H1 (cell line): Measurements from ENCODE around the gene MLKL. TPM values are rescaled to one million over a fixed set of nuclear protein-coding genes. Genes with fewer than 3 reads are reported as not detected.

Experiments used
- CTCF ChIA-PET: fragments of 300-600 bp; sonication (Branson Sonifier 250); formaldehyde crosslinking; loops from one replicate; lab custom pipeline; 2021; ENCODE audit not compliant: partially characterized antibody; lab: Charles Lee
- POLR2A ChIA-PET: fragments of 300-600 bp; sonication (Branson Sonifier 250); formaldehyde crosslinking; loops from one replicate; lab custom pipeline; 2021; ENCODE audit warnings: inconsistent platforms; ENCODE audit not compliant: partially characterized antibody; lab: Charles Lee
- DNase-seq, 2 experiments: peaks; one replicate each; pipeline versions ENCODE4 v3.0.0 to v3.0.0-alpha.2; 2010 to 2022; ENCODE audit warnings: low spot score in 2 of 2, low read depth in 1 of 2, mixed read lengths in 1 of 2
- FAIRE-seq: peaks from 2 replicates; lab custom pipeline; 2011; peaks lifted over from hg19 to GRCh38; lab: Jason Lieb, UNC
- H2AFZ ChIP-seq: 2 replicates; pipeline ENCODE4 v1.8.1; 2012; ENCODE audit warnings: low read length, inconsistent platforms
- H2AK5ac ChIP-seq: 2 replicates; pipeline ENCODE4 v1.6.1; 2013; ENCODE audit warnings: low read depth, low read length
- H2BK120ac ChIP-seq: replicated peaks from 2 replicates; pipeline ENCODE3; 2013; ENCODE audit warnings: low read depth, low read length, inconsistent platforms
- H2BK12ac ChIP-seq: 2 replicates; pipeline ENCODE4 v1.6.1; 2013; ENCODE audit warnings: low read depth, low read length
- H2BK15ac ChIP-seq: 2 replicates; pipeline ENCODE4 v1.6.1; 2013; ENCODE audit warnings: low read length
- H2BK20ac ChIP-seq: 2 replicates; pipeline ENCODE4 v1.6.1; 2013; ENCODE audit warnings: low read length
- H2BK5ac ChIP-seq: 2 replicates; pipeline ENCODE4 v1.6.1; 2013; ENCODE audit warnings: low read depth, low read length
- H3K14ac ChIP-seq: 2 replicates; pipeline ENCODE4 v1.6.1; 2013; ENCODE audit warnings: inconsistent platforms; ENCODE audit not compliant: insufficient read length
- H3K18ac ChIP-seq: 2 replicates; pipeline ENCODE4 v1.6.1; 2013; ENCODE audit warnings: low read length; ENCODE audit errors: extremely low read depth
- H3K23ac ChIP-seq: 2 replicates; pipeline ENCODE4 v1.6.1; 2013; ENCODE audit warnings: inconsistent platforms; ENCODE audit not compliant: insufficient read length
- H3K23me2 ChIP-seq: 2 replicates; pipeline ENCODE4 v1.6.1; 2013; ENCODE audit warnings: low read depth, low read length
- H3K27ac ChIP-seq: 2 replicates; pipeline ENCODE4 v1.6.1; 2011; ENCODE audit warnings: low read depth, low read length, inconsistent platforms
- H3K27me3 ChIP-seq, 4 experiments: replicated peaks in 1 of 4; 1 replicate in 1 of 4; 2 replicates in 3 of 4; pipeline versions ENCODE4 v1.6.1 to v1.8.1; 2011 to 2013; ENCODE audit warnings: low read length in 3 of 4, mild to moderate bottlenecking in 3 of 4, inconsistent platforms in 2 of 4, mixed read lengths in 2 of 4, moderate library complexity in 1 of 4; ENCODE audit not compliant: control insufficient read depth in 3 of 4, insufficient read depth in 3 of 4; ENCODE audit errors: extremely low read depth in 1 of 4
- H3K36me3 ChIP-seq, 4 experiments: 2 replicates each; pipeline versions ENCODE4 v1.6.1 to v1.8.1; 2011 to 2013; ENCODE audit warnings: mild to moderate bottlenecking in 4 of 4, low read length in 3 of 4, moderate library complexity in 2 of 4, control low read depth in 1 of 4, inconsistent platforms in 1 of 4; ENCODE audit not compliant: insufficient read depth in 4 of 4, control insufficient read depth in 2 of 4
- H3K4ac ChIP-seq: replicated peaks from 2 replicates; pipeline ENCODE3; 2013; ENCODE audit warnings: low read length, low read depth, mixed read lengths, inconsistent platforms; ENCODE audit not compliant: insufficient read length
- H3K4me1 ChIP-seq, 4 experiments: replicated peaks in 1 of 4; 1 replicate in 1 of 4; 2 replicates in 3 of 4; pipeline versions ENCODE4 v1.6.1 to v1.8.1; 2011 to 2013; ENCODE audit warnings: low read length in 3 of 4, inconsistent platforms in 2 of 4, mixed read lengths in 1 of 4; ENCODE audit not compliant: insufficient read depth in 4 of 4, control insufficient read depth in 3 of 4
- H3K4me2 ChIP-seq, 2 experiments: 2 replicates each; pipeline versions ENCODE4 v1.6.1 to v1.8.1; 2011 to 2013; ENCODE audit warnings: low read depth in 2 of 2, low read length in 2 of 2, control low read depth in 1 of 2, inconsistent platforms in 1 of 2, mild to moderate bottlenecking in 1 of 2; ENCODE audit not compliant: insufficient read depth in 1 of 2
- H3K4me3 ChIP-seq, 4 experiments: fragments of 200-600, 300-600 bp in 1 of 4; sonication (generic), shearing (Covaris generic), sonication (Bioruptor Twin) in 1 of 4; 2 replicates each; pipeline versions ENCODE4 v1.5.1 to v1.8.1; 2011 to 2016; ENCODE audit warnings: low read length in 4 of 4, low read depth in 3 of 4, control low read depth in 2 of 4, inconsistent platforms in 2 of 4, mild to moderate bottlenecking in 2 of 4, mixed read lengths in 1 of 4, moderate library complexity in 1 of 4; ENCODE audit not compliant: insufficient read depth in 2 of 4; ENCODE audit errors: extremely low read depth in 1 of 4
- H3K56ac ChIP-seq: replicated peaks from 2 replicates; pipeline ENCODE3; 2013; ENCODE audit warnings: low read depth, mild to moderate bottlenecking, mixed read lengths, low read length, inconsistent platforms; ENCODE audit not compliant: insufficient read length
- H3K79me1 ChIP-seq: 2 replicates; pipeline ENCODE4 v1.6.1; 2013; ENCODE audit warnings: low read depth, low read length, control low read depth
- H3K79me2 ChIP-seq, 2 experiments: 2 replicates each; pipeline versions ENCODE4 v1.6.1 to v1.8.1; 2012 to 2013; ENCODE audit warnings: low read length in 2 of 2, mild to moderate bottlenecking in 2 of 2, inconsistent platforms in 1 of 2; ENCODE audit not compliant: insufficient read depth in 2 of 2, control insufficient read depth in 1 of 2
- H3K9ac ChIP-seq, 4 experiments: replicated peaks in 1 of 4; 1 replicate in 1 of 4; 2 replicates in 3 of 4; pipeline versions ENCODE4 v1.6.1 to v1.8.1; 2011 to 2013; ENCODE audit warnings: low read depth in 3 of 4, low read length in 3 of 4, control low read depth in 2 of 4, mild to moderate bottlenecking in 2 of 4, moderate library complexity in 2 of 4, inconsistent platforms in 1 of 4; ENCODE audit errors: extremely low read depth in 1 of 4
- H3K9me3 ChIP-seq, 2 experiments: 2 replicates each; pipeline versions ENCODE4 v1.6.1 to v1.8.1; 2012 to 2013; ENCODE audit warnings: mild to moderate bottlenecking in 2 of 2, moderate library complexity in 2 of 2, control low read depth in 1 of 2, inconsistent platforms in 1 of 2, low read depth in 1 of 2, low read length in 1 of 2, mixed read lengths in 1 of 2; ENCODE audit not compliant: insufficient read depth in 2 of 2
- H4K20me1 ChIP-seq, 2 experiments: replicated peaks in 1 of 2; 2 replicates each; pipeline versions ENCODE3 to v1.8.1; 2011 to 2013; ENCODE audit warnings: inconsistent platforms in 2 of 2, low read length in 2 of 2, mild to moderate bottlenecking in 1 of 2; ENCODE audit not compliant: insufficient read depth in 2 of 2, control insufficient read depth in 1 of 2
- H4K5ac ChIP-seq: 2 replicates; pipeline ENCODE4 v1.6.1; 2013; ENCODE audit warnings: low read length, low read depth, mixed read lengths, inconsistent platforms; ENCODE audit not compliant: insufficient read length
- H4K8ac ChIP-seq: 2 replicates; pipeline ENCODE4 v1.8.0; 2013; ENCODE audit warnings: mild to moderate bottlenecking, moderate library complexity, low read length, inconsistent platforms; ENCODE audit not compliant: insufficient read depth; ENCODE audit errors: extremely low read depth
- H4K91ac ChIP-seq: replicated peaks from 2 replicates; pipeline ENCODE3; 2013; ENCODE audit warnings: low read length, mixed read lengths, inconsistent platforms; ENCODE audit not compliant: insufficient read length
- BCL11A ChIP-seq, 2 experiments: IDR thresholded peaks; one replicate each; pipeline ENCODE4 v1.6.1; 2011; ENCODE audit warnings: low read depth in 2 of 2, low read length in 2 of 2, mild to moderate bottlenecking in 2 of 2
- CTBP2 ChIP-seq: IDR thresholded peaks from 2 replicates; pipeline ENCODE4 v1.7.0; 2011; ENCODE audit warnings: borderline replicate concordance, mild to moderate bottlenecking, moderate library complexity, mixed read lengths, low read length; ENCODE audit not compliant: insufficient read depth, insufficient read length
- FOSL1 ChIP-seq: IDR thresholded peaks from 2 replicates; pipeline ENCODE4 v1.6.1; 2011; ENCODE audit warnings: mild to moderate bottlenecking, low read depth, low read length, moderate library complexity; ENCODE audit not compliant: insufficient read depth
- GTF2F1 ChIP-seq: IDR thresholded peaks from 2 replicates; pipeline ENCODE4 v1.6.1; 2012; ENCODE audit warnings: low read depth, low read length, improper control_type of control experiment, borderline replicate concordance
- NRF1 ChIP-seq: IDR thresholded peaks from 2 replicates; pipeline ENCODE4 v1.6.1; 2011; ENCODE audit warnings: mild to moderate bottlenecking, low read depth, low read length, improper control_type of control experiment
- POLR2A ChIP-seq, 2 experiments: IDR thresholded peaks; 1 replicate in 1 of 2; 2 replicates in 1 of 2; pipeline ENCODE4 v1.6.1; 2011; ENCODE audit warnings: low read depth in 2 of 2, low read length in 2 of 2, mild to moderate bottlenecking in 2 of 2; ENCODE audit errors: control extremely low read depth in 1 of 2
- POU5F1 ChIP-seq: IDR thresholded peaks from 2 replicates; pipeline ENCODE4 v1.6.1; 2011; ENCODE audit warnings: low read depth, mild to moderate bottlenecking, low read length, moderate library complexity
- RAD21 ChIP-seq, 2 experiments: IDR thresholded peaks in 1 of 2; conservative IDR thresholded peaks in 1 of 2; 2 replicates each; pipeline ENCODE4 v1.6.1; 2011; ENCODE audit warnings: low read depth in 2 of 2, low read length in 2 of 2, improper control_type of control experiment in 1 of 2, inconsistent platforms in 1 of 2, mild to moderate bottlenecking in 1 of 2, moderate library complexity in 1 of 2
- RBBP5 ChIP-seq: IDR thresholded peaks from 2 replicates; pipeline ENCODE4 v1.7.1; 2012; ENCODE audit warnings: low read depth, mild to moderate bottlenecking, inconsistent platforms, low read length, moderate library complexity, borderline replicate concordance
- RFX5 ChIP-seq: IDR thresholded peaks from 2 replicates; pipeline ENCODE4 v1.6.1; 2011; ENCODE audit warnings: low read depth, low read length, improper control_type of control experiment, borderline replicate concordance
- SAP30 ChIP-seq: fragments of 300-600 bp; sonication (generic); IDR thresholded peaks from 2 replicates; pipeline ENCODE4 v1.7.1; 2012; ENCODE audit warnings: low read length, moderate library complexity, mild to moderate bottlenecking, inconsistent platforms; ENCODE audit not compliant: insufficient read depth, insufficient replicate concordance
- TEAD4 ChIP-seq: IDR thresholded peaks from 2 replicates; pipeline ENCODE4 v1.6.1; 2012; ENCODE audit warnings: low read depth, low read length, inconsistent platforms, mixed read lengths
- USF2 ChIP-seq: IDR thresholded peaks from 2 replicates; pipeline ENCODE4 v1.6.1; 2011; ENCODE audit warnings: low read length, improper control_type of control experiment
- WGBS, 2 experiments: shearing (Covaris generic) in 1 of 2; methylation state at CpG; one replicate each; pipeline versions ENCODE4 v1.1.6 to v1.1.7; 2013 to 2015; ENCODE audit warnings: low lambda C conversion rate in 2 of 2, mixed read lengths in 2 of 2, inconsistent platforms in 1 of 2, low coverage in 1 of 2, missing lambda C conversion rate in 1 of 2; ENCODE audit not compliant: insufficient replicate concordance in 2 of 2, insufficient coverage in 1 of 2, insufficient read length in 1 of 2; ENCODE audit errors: extremely low coverage in 1 of 2, missing lambda C conversion rate in 1 of 2; 5-methylcytosine and 5-hydroxymethylcytosine counted together
- polyA plus RNA-seq, 7 experiments: library from polyadenylated mRNA; depleted of rRNA in 3 of 7; stranded (reverse) in 5 of 7; unstranded in 2 of 7; fragments of >200 nt in 5 of 7; fragments of 200-250 nt in 2 of 7; gene quantifications; 1 replicate in 5 of 7; 2 replicates in 1 of 7; 4 replicates in 1 of 7; pipeline versions ENCODE4 v1.2.1 to v1.2.3, GENCODE V29; 2011 to 2013; ENCODE audit warnings: missing spikeins in 2 of 7, mixed read lengths in 2 of 7
- total RNA-seq: library from RNA; stranded (reverse); fragmentation: NEBNext Ultra II Directional; extraction: Animal tissue kit (Norgen Biotek cat#: 25700); gene quantifications from 2 replicates; pipeline ENCODE4 v1.2.1, GENCODE V29; 2021

Gene MLKL
- total and polyA plus RNA-seq, 2 of the 8 experiments (the other 6 are each of a cell fraction or from before 2014, with no cell fraction given): 1.6 to 2.1 TPM

- H4K5ac ChIP-seq: no peak overlapping the region
- no peaks in the 10 kb centered on the region for H3K36me3 ChIP-seq
- no peaks in the 10 kb centered on the region; the same call in 1 of the 2 replicates for H3K23me2 ChIP-seq
- H3K27ac ChIP-seq: no peak overlapping the region
- no peak overlapping the region for H3K14ac ChIP-seq
- no peak overlapping the region for H3K56ac ChIP-seq
- no peaks in the 10 kb centered on the region for H3K9me3 ChIP-seq
- no peak overlapping the region for H2AFZ ChIP-seq
- no peaks in the 10 kb centered on the region for H4K20me1 ChIP-seq
- H2BK20ac ChIP-seq: no peak overlapping the region
- ChIA-PET POLR2A (no interaction called here), CTCF (interaction anchor here (1.1 to 21.3 kb wide), 4 partner anchors 7 to 145 kb away, joined by 3 to 576 read pairs (median 18); no protein-coding TSS in a partner anchor)
- no peaks in the 10 kb centered on the region for H3K79me2 ChIP-seq
- no peaks in the 10 kb centered on the region for H3K4me1 ChIP-seq
- H2BK120ac ChIP-seq: no peak overlapping the region
- peak overlapping the region; percentile 35; the same call in 1 of the 2 replicates for H4K8ac ChIP-seq
- H3K18ac ChIP-seq: no peak overlapping the region
- H3K23ac ChIP-seq: no peak overlapping the region
- H2BK15ac ChIP-seq: no peak overlapping the region
- FAIRE-seq (no peak), DNase-seq (no peak)
- H3K9ac ChIP-seq: no peak overlapping the region
- H3K4me3 ChIP-seq: no peak overlapping the region
- H3K79me1 ChIP-seq: no peaks in the 10 kb centered on the region
- H2AK5ac ChIP-seq: no peak overlapping the region
- no peak overlapping the region for H3K4me2 ChIP-seq
- H4K91ac ChIP-seq: no peak overlapping the region
- 90% methylated on average over 7 of the region's 7 CpGs; no CpG with 5 or more reads in 1 of the 2 experiments for WGBS, 2 experiments
- H2BK12ac ChIP-seq: no peak overlapping the region
- no peaks in the 10 kb centered on the region for H3K27me3 ChIP-seq
- H3K4ac ChIP-seq: no peak overlapping the region
- H2BK5ac ChIP-seq: no peak overlapping the region
- TF ChIP-seq CTBP2: no peak
- TF ChIP-seq RAD21 (IDR thresholded peaks at IDR 0.05 in 1 of 2, conservative IDR thresholded peaks at IDR 0.05 in 1 of 2; ENCODE audit: low read depth in 2 of 2, low read length in 2 of 2): no peak
- TF ChIP-seq RFX5: no peak
- TF ChIP-seq TEAD4: no peak
- no peak for TF ChIP-seq USF2
- TF ChIP-seq GTF2F1: no peak
- no peak for TF ChIP-seq NRF1
- TF ChIP-seq POU5F1: no peak
- TF ChIP-seq SAP30: no peak
- no peak for TF ChIP-seq BCL11A (IDR thresholded peaks at IDR 0.05; ENCODE audit: low read depth in 2 of 2, low read length in 2 of 2)
- no peak for TF ChIP-seq RBBP5
- TF ChIP-seq FOSL1: no peak
- no peak for TF ChIP-seq POLR2A (IDR thresholded peaks at IDR 0.05; ENCODE audit: control extremely low read depth in 1 of 2, low read depth in 2 of 2, low read length in 2 of 2)
Measured at GRCh38 chr16:74717367-74717766, 16.7 kb upstream of the MLKL start.
